GM04503 (cell line): Measurements from ENCODE around the gene CCDC191.

Source experiments
- DNase-seq: peaks from one replicate; pipeline ENCODE4 v3.0.0-alpha.2; 2012; ENCODE audit warnings: low read depth

The CCDC191 gene

GRCh38 chr3:114056130-114057010, at the start of gene CCDC191, which contains the start of gene QTRT2:
TSS of gene CCDC191 (minus strand) at chr3:114056526. CDS start at chr3:114056466, 60 bp downstream.
TSS of gene QTRT2 (plus strand) at chr3:114056737. CDS start at chr3:114065258, 8,521 bp downstream.
- peak; percentile 97 for DNase-seq

GRCh38 chr3:114104414-114104813, 48.1 kb upstream of the CCDC191 start:
- DNase-seq = no peak

GRCh38 chr3:114103858-114104257, 47.5 kb upstream of the CCDC191 start:
- DNase-seq = no peak

- no peak for DNase-seq
Observed at GRCh38 chr3:114103181-114103580, 46.9 kb upstream of the CCDC191 start.

GRCh38 chr3:114101101-114101500, 44.8 kb upstream of the CCDC191 start:
- no peak for DNase-seq

GRCh38 chr3:114095796-114096195, 39.5 kb upstream of the CCDC191 start:
- no peak for DNase-seq

- DNase-seq = no peak
Observed at GRCh38 chr3:114093596-114093995, 37.3 kb upstream of the CCDC191 start.

- DNase-seq = no peak
Observed at GRCh38 chr3:114093016-114093380, 36.7 kb upstream of the CCDC191 start.

GRCh38 chr3:114092151-114093015, 36.1 kb upstream of the CCDC191 start:
- no peak for DNase-seq

GRCh38 chr3:114089675-114090074, 33.3 kb upstream of the CCDC191 start:
- no peak for DNase-seq

- DNase-seq = no peak
Observed at GRCh38 chr3:114086356-114086755, 30.0 kb upstream of the CCDC191 start.

GRCh38 chr3:114083112-114083511, 26.8 kb upstream of the CCDC191 start:
- no peak for DNase-seq

GRCh38 chr3:114081037-114081436, 24.7 kb upstream of the CCDC191 start:
- peak; percentile 43 for DNase-seq

- no peak for DNase-seq
Observed at GRCh38 chr3:114080201-114080600, 23.9 kb upstream of the CCDC191 start.

- DNase-seq = no peak
Observed at GRCh38 chr3:114079761-114080160, 23.4 kb upstream of the CCDC191 start.

- no peak for DNase-seq
Observed at GRCh38 chr3:114078126-114078525, 21.8 kb upstream of the CCDC191 start.

GRCh38 chr3:114076711-114077110, 20.4 kb upstream of the CCDC191 start:
- no peak for DNase-seq

GRCh38 chr3:114071786-114072185, 15.5 kb upstream of the CCDC191 start:
- no peak for DNase-seq

- DNase-seq = no peak
Observed at GRCh38 chr3:114068336-114068735, 12.0 kb upstream of the CCDC191 start.

- no peak for DNase-seq
Observed at GRCh38 chr3:114067804-114068203, 11.5 kb upstream of the CCDC191 start.

GRCh38 chr3:114060906-114061655, 4.8 kb upstream of the CCDC191 start:
- DNase-seq = no peak

GRCh38 chr3:114058646-114059045, 2.3 kb upstream of the CCDC191 start:
- DNase-seq = no peak
